K562 (cell line): ENCODE data around the gene RETREG2. TPM values are rescaled to one million over a fixed set of nuclear protein-coding genes. Genes with fewer than 3 reads are reported as not detected.

Experiments
- ARNT ChIP-seq, 2 experiments: fragments of 450-650 bp; IDR thresholded peaks; 2 replicates each; pipeline ENCODE4 v1.6.1; 2016; ENCODE audit warnings: mild to moderate bottlenecking in 1 of 2
- BRF1 ChIP-seq: IDR thresholded peaks from 3 replicates; pipeline ENCODE4 v1.6.1; 2011; ENCODE audit warnings: borderline replicate concordance, mild to moderate bottlenecking; ENCODE audit not compliant: insufficient read length; ENCODE audit errors: extremely low read depth
- CBFA2T2 ChIP-seq: fragments of 450-650 bp; conservative IDR thresholded peaks from 2 replicates; pipeline ENCODE4 v1.6.1; 2017; ENCODE audit warnings: mild to moderate bottlenecking
- FOXK1 ChIP-seq: sonication (generic); formaldehyde crosslinking; IDR thresholded peaks from 2 replicates; pipeline ENCODE4 v1.8.0; 2022; ENCODE audit warnings: missing genetic modification reagents, mild to moderate bottlenecking, borderline replicate concordance
- JUNB ChIP-seq: fragments of 450-650 bp; formaldehyde crosslinking; conservative IDR thresholded peaks from 2 replicates; pipeline ENCODE4 v1.4.0; 2020; ENCODE audit warnings: mild to moderate bottlenecking
- KLF6 ChIP-seq: fragments of 250-450 bp; sonication (Bioruptor Pico); IDR thresholded peaks from 2 replicates; pipeline ENCODE4 v1.4.0; 2020; ENCODE audit warnings: mild to moderate bottlenecking, moderate library complexity, borderline replicate concordance
- MAFK ChIP-seq: IDR thresholded peaks from 2 replicates; pipeline ENCODE4 v1.6.1; 2011; ENCODE audit warnings: low read length, improper control_type of control experiment
- SPI1 ChIP-seq: IDR thresholded peaks from 2 replicates; pipeline ENCODE4 v1.6.1; 2011; ENCODE audit warnings: low read depth, low read length, control low read depth, borderline replicate concordance
- U2AF2 ChIP-seq: fragments of 200-400 bp; formaldehyde crosslinking; optimal IDR thresholded peaks from 2 replicates; pipeline ENCODE3; 2017; ENCODE audit warnings: low read depth, mild to moderate bottlenecking, low read length
- ZNF124 ChIP-seq: sonication (generic); formaldehyde crosslinking; IDR thresholded peaks from 2 replicates; pipeline ENCODE4 v1.8.1; 2022; ENCODE audit warnings: missing genetic modification reagents
- ZNF184 ChIP-seq: sonication (generic); formaldehyde crosslinking; IDR thresholded peaks from 2 replicates; pipeline ENCODE4 v1.5.0; 2020; ENCODE audit warnings: missing genetic modification reagents
- ZNF445 ChIP-seq: fragments of 250-450 bp; sonication (Bioruptor Pico); IDR thresholded peaks from 2 replicates; pipeline ENCODE4 v1.4.0; 2020; ENCODE audit warnings: low read depth, mild to moderate bottlenecking, moderate library complexity
- polyA plus RNA-seq, 8 experiments: library from polyadenylated mRNA; depleted of rRNA in 4 of 8; stranded (reverse) in 5 of 8; unstranded in 3 of 8; fragments of >200 nt; fragmentation: Nextera tagmentation in 2 of 8; fragmentation: Illumina TruSeq in 1 of 8; extraction: Ambion mirVana in 2 of 8; extraction: Trizol in 1 of 8; gene quantifications; 2 replicates each; pipeline versions ENCODE4 v1.2.1 to v1.2.3, GENCODE V29; 2011 to 2014; ENCODE audit warnings: inconsistent platforms in 1 of 8, missing spikeins in 1 of 8
- total RNA-seq, 7 experiments: library from RNA; depleted of rRNA in 6 of 7; stranded (reverse); fragments of >200 nt in 6 of 7; fragmentation: Illumina TruSeq in 2 of 7; extraction: Trizol in 2 of 7; gene quantifications; 2 replicates each; pipeline versions ENCODE4 v1.2.1 to v1.2.3, GENCODE V29; 2011 to 2021; ENCODE audit warnings: low replicate concordance in 1 of 7
- TF ChIP-seq, protein P1 (sequence below): fragments of 450-650 bp; IDR thresholded peaks from 2 replicates; pipeline ENCODE4 v1.6.1; 2016; ENCODE audit warnings: low read depth
- TF ChIP-seq, protein P2 (sequence below): fragments of 450-650 bp; formaldehyde crosslinking; IDR thresholded peaks from 2 replicates; pipeline ENCODE4 v1.4.0; 2022; ENCODE audit warnings: missing genetic modification characterization
- TF ChIP-seq, protein P3 (sequence below): sonication (generic); formaldehyde crosslinking; IDR thresholded peaks from 2 replicates; pipeline ENCODE4 v1.9.0; 2022; ENCODE audit warnings: mild to moderate bottlenecking, missing genetic modification reagents
- TF ChIP-seq, protein P4 (sequence below): fragments of 450-650 bp; conservative IDR thresholded peaks from 2 replicates; pipeline ENCODE4 v1.6.1; 2016; ENCODE audit warnings: missing genetic modification characterization, low read depth, mild to moderate bottlenecking, missing compliant biosample characterization, moderate library complexity

Gene RETREG2
- total and polyA plus RNA-seq, 9 of the 15 experiments (the other 6 are each of a cell fraction or from before 2014, with no cell fraction given), result 4.9 to 40.1 (median 19.2) TPM

DNA sequence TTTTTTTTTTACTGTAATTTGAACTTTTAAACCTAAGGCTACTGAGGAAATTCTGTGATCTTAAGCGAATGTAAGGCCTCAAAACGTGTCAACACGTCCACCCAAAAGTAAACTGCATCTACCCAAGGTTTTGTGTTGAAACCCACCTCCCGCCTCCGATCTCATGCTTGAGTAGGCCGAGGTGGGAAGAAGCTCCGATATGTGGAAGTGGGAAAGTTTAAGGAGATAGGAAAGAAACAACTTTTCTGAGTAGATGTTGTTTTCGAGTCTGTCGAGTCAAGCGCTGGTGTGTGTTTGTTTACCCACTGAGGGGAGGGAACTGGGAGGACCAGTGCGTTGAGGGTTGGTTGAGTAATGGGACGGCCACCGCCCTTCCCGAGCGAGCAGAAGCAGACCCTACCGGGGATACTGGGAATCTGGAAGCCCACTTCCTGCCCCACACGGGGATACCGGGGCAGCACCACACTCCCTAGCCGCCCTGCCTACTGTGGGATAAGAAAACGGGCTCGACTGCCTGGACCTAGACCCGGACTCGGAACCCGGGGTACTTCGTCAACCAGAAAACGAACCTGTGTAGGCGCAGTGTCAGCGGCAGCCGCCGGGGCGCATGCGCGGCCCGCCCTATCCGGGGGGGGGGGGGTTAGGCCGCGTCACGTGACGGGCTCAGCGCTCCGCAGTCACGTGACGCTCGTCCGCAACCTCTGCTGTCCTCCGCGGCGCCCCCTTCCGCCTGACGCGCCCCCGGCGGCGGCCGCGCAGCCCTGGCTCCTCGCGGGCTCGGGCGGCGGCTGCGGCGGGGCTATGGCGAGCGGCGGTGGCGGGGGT, at the start of gene RETREG2 (continued):
- TF ChIP-seq, protein P1, sequence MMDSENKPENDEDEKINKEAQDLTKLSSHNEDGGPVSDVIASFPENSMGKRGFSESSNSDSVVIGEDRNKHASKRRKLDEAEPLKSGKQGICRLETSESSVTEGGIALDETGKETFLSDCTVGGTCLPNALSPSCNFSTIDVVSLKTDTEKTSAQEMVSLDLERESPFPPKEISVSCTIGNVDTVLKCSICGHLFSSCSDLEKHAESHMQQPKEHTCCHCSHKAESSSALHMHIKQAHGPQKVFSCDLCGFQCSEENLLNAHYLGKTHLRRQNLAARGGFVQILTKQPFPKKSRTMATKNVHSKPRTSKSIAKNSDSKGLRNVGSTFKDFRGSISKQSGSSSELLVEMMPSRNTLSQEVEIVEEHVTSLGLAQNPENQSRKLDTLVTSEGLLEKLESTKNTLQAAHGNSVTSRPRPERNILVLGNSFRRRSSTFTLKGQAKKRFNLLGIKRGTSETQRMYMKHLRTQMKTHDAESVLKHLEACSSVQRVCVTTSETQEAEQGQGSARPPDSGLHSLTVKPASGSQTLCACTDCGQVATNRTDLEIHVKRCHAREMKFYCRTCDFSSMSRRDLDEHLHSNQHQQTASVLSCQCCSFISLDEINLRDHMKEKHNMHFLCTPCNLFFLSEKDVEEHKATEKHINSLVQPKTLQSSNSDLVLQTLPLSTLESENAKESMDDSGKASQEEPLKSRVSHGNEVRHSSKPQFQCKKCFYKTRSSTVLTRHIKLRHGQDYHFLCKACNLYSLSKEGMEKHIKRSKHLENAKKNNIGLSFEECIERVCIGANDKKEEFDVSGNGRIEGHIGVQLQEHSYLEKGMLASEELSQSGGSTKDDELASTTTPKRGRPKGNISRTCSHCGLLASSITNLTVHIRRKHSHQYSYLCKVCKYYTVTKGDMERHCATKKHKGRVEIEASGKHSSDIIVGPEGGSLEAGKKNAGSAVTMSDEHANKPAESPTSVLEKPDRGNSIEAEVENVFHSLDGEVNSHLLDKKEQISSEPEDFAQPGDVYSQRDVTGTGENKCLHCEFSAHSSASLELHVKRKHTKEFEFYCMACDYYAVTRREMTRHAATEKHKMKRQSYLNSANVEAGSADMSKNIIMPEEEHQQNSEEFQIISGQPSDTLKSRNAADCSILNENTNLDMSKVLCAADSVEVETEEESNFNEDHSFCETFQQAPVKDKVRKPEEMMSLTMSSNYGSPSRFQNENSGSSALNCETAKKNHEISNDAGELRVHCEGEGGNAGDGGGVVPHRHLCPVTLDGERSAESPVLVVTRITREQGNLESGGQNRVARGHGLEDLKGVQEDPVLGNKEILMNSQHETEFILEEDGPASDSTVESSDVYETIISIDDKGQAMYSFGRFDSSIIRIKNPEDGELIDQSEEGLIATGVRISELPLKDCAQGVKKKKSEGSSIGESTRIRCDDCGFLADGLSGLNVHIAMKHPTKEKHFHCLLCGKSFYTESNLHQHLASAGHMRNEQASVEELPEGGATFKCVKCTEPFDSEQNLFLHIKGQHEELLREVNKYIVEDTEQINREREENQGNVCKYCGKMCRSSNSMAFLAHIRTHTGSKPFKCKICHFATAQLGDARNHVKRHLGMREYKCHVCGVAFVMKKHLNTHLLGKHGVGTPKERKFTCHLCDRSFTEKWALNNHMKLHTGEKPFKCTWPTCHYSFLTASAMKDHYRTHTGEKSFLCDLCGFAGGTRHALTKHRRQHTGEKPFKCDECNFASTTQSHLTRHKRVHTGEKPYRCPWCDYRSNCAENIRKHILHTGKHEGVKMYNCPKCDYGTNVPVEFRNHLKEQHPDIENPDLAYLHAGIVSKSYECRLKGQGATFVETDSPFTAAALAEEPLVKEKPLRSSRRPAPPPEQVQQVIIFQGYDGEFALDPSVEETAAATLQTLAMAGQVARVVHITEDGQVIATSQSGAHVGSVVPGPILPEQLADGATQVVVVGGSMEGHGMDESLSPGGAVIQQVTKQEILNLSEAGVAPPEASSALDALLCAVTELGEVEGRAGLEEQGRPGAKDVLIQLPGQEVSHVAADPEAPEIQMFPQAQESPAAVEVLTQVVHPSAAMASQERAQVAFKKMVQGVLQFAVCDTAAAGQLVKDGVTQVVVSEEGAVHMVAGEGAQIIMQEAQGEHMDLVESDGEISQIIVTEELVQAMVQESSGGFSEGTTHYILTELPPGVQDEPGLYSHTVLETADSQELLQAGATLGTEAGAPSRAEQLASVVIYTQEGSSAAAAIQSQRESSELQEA, result no peak
- TF ChIP-seq MAFK (no peak), ZNF445 (CRISPR knock-in tag) (no peak), ZNF184 (CRISPR knock-in tag) (no peak), CBFA2T2 (peak; percentile 94), JUNB (CRISPR knock-in tag) (no peak), U2AF2 (no peak), SPI1 (peak; percentile 48; the same call in 1 of the 2 replicates), BRF1 (no peak), KLF6 (CRISPR knock-in tag) (peak; percentile 97), ARNT (IDR thresholded peaks at IDR 0.05) (no peak), ZNF124 (CRISPR knock-in tag) (no peak), FOXK1 (CRISPR knock-in tag) (no peak)
- TF ChIP-seq, protein P2, sequence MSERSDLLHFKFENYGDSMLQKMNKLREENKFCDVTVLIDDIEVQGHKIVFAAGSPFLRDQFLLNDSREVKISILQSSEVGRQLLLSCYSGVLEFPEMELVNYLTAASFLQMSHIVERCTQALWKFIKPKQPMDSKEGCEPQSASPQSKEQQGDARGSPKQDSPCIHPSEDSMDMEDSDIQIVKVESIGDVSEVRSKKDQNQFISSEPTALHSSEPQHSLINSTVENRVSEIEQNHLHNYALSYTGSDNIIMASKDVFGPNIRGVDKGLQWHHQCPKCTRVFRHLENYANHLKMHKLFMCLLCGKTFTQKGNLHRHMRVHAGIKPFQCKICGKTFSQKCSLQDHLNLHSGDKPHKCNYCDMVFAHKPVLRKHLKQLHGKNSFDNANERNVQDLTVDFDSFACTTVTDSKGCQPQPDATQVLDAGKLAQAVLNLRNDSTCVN (CRISPR knock-in tag), result 0 out of 2 replicates have a peak, but pooled peaks have one; percentile 69
- TF ChIP-seq, protein P3, sequence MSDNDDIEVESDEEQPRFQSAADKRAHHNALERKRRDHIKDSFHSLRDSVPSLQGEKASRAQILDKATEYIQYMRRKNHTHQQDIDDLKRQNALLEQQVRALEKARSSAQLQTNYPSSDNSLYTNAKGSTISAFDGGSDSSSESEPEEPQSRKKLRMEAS (CRISPR knock-in tag), result 0 out of 2 replicates have a peak, but pooled peaks have one; percentile 11
- TF ChIP-seq, protein P4, sequence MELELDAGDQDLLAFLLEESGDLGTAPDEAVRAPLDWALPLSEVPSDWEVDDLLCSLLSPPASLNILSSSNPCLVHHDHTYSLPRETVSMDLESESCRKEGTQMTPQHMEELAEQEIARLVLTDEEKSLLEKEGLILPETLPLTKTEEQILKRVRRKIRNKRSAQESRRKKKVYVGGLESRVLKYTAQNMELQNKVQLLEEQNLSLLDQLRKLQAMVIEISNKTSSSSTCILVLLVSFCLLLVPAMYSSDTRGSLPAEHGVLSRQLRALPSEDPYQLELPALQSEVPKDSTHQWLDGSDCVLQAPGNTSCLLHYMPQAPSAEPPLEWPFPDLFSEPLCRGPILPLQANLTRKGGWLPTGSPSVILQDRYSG (tag), result no peak
